H1 (cell line): ENCODE results near the gene GNGT2. TPM values are rescaled to one million over a fixed set of nuclear protein-coding genes. Genes with fewer than 3 reads are reported as not detected.

Experiments used
- KDM1A ChIP-seq: fragments of 200-600, 300-600 bp; sonication (generic); IDR thresholded peaks from 2 replicates; pipeline ENCODE4 v1.7.1; 2016; ENCODE audit warnings: mild to moderate bottlenecking, low read length, borderline replicate concordance
- TAF1 ChIP-seq: IDR thresholded peaks from 2 replicates; pipeline ENCODE4 v1.6.1; 2011; ENCODE audit warnings: mild to moderate bottlenecking, low read depth, low read length
- YY1 ChIP-seq: IDR thresholded peaks from 2 replicates; pipeline ENCODE4 v1.6.1; 2011; ENCODE audit warnings: low read depth, mild to moderate bottlenecking, low read length
- polyA plus RNA-seq, 7 experiments: library from polyadenylated mRNA; depleted of rRNA in 3 of 7; stranded (reverse) in 5 of 7; unstranded in 2 of 7; fragments of >200 nt in 5 of 7; fragments of 200-250 nt in 2 of 7; gene quantifications; 1 replicate in 5 of 7; 2 replicates in 1 of 7; 4 replicates in 1 of 7; pipeline versions ENCODE4 v1.2.1 to v1.2.3, GENCODE V29; 2011 to 2013; ENCODE audit warnings: missing spikeins in 2 of 7, mixed read lengths in 2 of 7
- total RNA-seq: library from RNA; stranded (reverse); fragmentation: NEBNext Ultra II Directional; extraction: Animal tissue kit (Norgen Biotek cat#: 25700); gene quantifications from 2 replicates; pipeline ENCODE4 v1.2.1, GENCODE V29; 2021
- TF ChIP-seq, protein P1 (sequence below): IDR thresholded peaks from 2 replicates; pipeline ENCODE4 v1.6.1; 2011; ENCODE audit warnings: low read depth, mild to moderate bottlenecking, low read length; ENCODE audit not compliant: insufficient read depth

GNGT2 gene
- total and polyA plus RNA-seq, 2 of the 8 experiments (the other 6 are each of a cell fraction or from before 2014, with no cell fraction given) = 1.3 to 1.4 TPM

GRCh38 chr17:49200423-49201083, 9.8 kb downstream of the GNGT2 start (continued):
- TF ChIP-seq, protein P1, sequence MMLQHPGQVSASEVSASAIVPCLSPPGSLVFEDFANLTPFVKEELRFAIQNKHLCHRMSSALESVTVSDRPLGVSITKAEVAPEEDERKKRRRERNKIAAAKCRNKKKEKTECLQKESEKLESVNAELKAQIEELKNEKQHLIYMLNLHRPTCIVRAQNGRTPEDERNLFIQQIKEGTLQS = no peak
- no peak for TF ChIP-seq YY1
- no peak for TF ChIP-seq TAF1
- TF ChIP-seq KDM1A = no peak
